NCI-H128 (cell line): ENCODE data around the gene SDHB.

ENCODE experiments used
- DNase-seq: peaks from one replicate; lab custom pipeline; 2025; ENCODE audit not compliant: unreplicated experiment; lab: John Stamatoyannopoulos, UW

Gene SDHB

GRCh38 chr1:16971341-16972188 lies 82.3 kb downstream of the SDHB start:
- DNase-seq: peak; percentile 36

GRCh38 chr1:16970132-16970910 lies 83.5 kb downstream of the SDHB start:
- DNase-seq: no peak

GRCh38 chr1:16969651-16970050 lies 84.2 kb downstream of the SDHB start:
- DNase-seq: no peak

GRCh38 chr1:16969057-16969611 lies 84.7 kb downstream of the SDHB start:
- DNase-seq: no peak
